Measurements from ENCODE around the gene CATSPER4. TPM values are rescaled to one million over a fixed set of nuclear protein-coding genes. Genes with fewer than 3 reads are reported as not detected.

The CATSPER4 gene
- total RNA-seq, 2 donors from 2014 or later = not detected

GRCh38 chr1:26158271-26158907, 32.0 kb upstream of the CATSPER4 start:
- Histone ChIP-seq H3K27me3 (replicated peaks; ENCODE audit: insufficient read depth) (no peaks in the 10 kb centered on the region), H3K27ac (no peak overlapping the region), H3K9me3 (no peaks in the 10 kb centered on the region), H3K36me3 (no peaks in the 10 kb centered on the region), H3K4me3 (no peak overlapping the region), H3K4me1 (ENCODE audit: control insufficient read depth in 1 of 2, low read depth in 2 of 2) (peaks cover 0 to 8% of the 10 kb centered on the region in 2 donors)
- no peak for DNase-seq (ENCODE audit: low spot score)
- ATAC-seq (ENCODE audit: insufficient number of reproducible peaks, low FRiP score, low read depth) = no peak
- no peak for TF ChIP-seq CTCF (IDR thresholded peaks at IDR 0.05)

- ATAC-seq (ENCODE audit: insufficient number of reproducible peaks, low FRiP score, low read depth) (no peak), DNase-seq (ENCODE audit: low spot score) (no peak)
- H3K27me3 ChIP-seq (replicated peaks; ENCODE audit: insufficient read depth) = no peaks in the 10 kb centered on the region
- H3K4me3 ChIP-seq = peak within 1 kb of the TSS; percentile 22
- H3K27ac ChIP-seq = no peak within 1 kb of the TSS
- TF ChIP-seq CTCF (IDR thresholded peaks at IDR 0.05) = no peak
- peaks cover 0 to 12% of the 10 kb centered on the region in 2 donors for H3K4me1 ChIP-seq (ENCODE audit: control insufficient read depth in 1 of 2, low read depth in 2 of 2)
- no peaks in the 10 kb centered on the region for H3K36me3 ChIP-seq
- no peaks in the 10 kb centered on the region for H3K9me3 ChIP-seq
Observed at GRCh38 chr1:26158908-26159742, 31.3 kb upstream of the CATSPER4 start, which contains the start of gene FAM110D. FAM110D (plus strand) TSS chr1:26159079; CDS start chr1:26161292, 2,213 bp downstream.

GRCh38 chr1:26159743-26160039, 30.7 kb upstream of the CATSPER4 start:
- peaks cover 0 to 12% of the 10 kb centered on the region in 2 donors for H3K4me1 ChIP-seq (ENCODE audit: control insufficient read depth in 1 of 2, low read depth in 2 of 2)
- TF ChIP-seq CTCF (IDR thresholded peaks at IDR 0.05) = no peak
- DNase-seq (ENCODE audit: low spot score) (no peak), ATAC-seq (ENCODE audit: insufficient number of reproducible peaks, low FRiP score, low read depth) (no peak)
- no peaks in the 10 kb centered on the region for H3K36me3 ChIP-seq
- no peaks in the 10 kb centered on the region for H3K9me3 ChIP-seq
- no peaks in the 10 kb centered on the region for H3K27me3 ChIP-seq (replicated peaks; ENCODE audit: insufficient read depth)
- H3K4me3 ChIP-seq = peak overlapping the region; percentile 22
- H3K27ac ChIP-seq = no peak overlapping the region

- TF ChIP-seq CTCF (IDR thresholded peaks at IDR 0.05) = no peak
- Histone ChIP-seq H3K27me3 (replicated peaks; ENCODE audit: insufficient read depth) (no peaks in the 10 kb centered on the region), H3K27ac (no peak overlapping the region), H3K4me3 (peak overlapping the region; percentile 70), H3K9me3 (no peaks in the 10 kb centered on the region), H3K4me1 (ENCODE audit: control insufficient read depth in 1 of 2, low read depth in 2 of 2) (peaks cover 0 to 12% of the 10 kb centered on the region in 2 donors), H3K36me3 (no peaks in the 10 kb centered on the region)
- ATAC-seq (ENCODE audit: insufficient number of reproducible peaks, low FRiP score, low read depth) (no peak), DNase-seq (ENCODE audit: low spot score) (no peak)
Observed at GRCh38 chr1:26160527-26161414, 29.6 kb upstream of the CATSPER4 start.

All from thoracic aorta (tissue), 2 donors.